Hematopoietic multipotent progenitor cell treated with erythropoietin and hydrocortisone succinate and interleukin-3 and kit ligand, for 15 days (in vitro differentiated cells): ENCODE data around the gene CACNB2.

Experiments used
- DNase-seq: peaks from one replicate; pipeline ENCODE4 v3.0.0-alpha.2; 2015; ENCODE audit warnings: low spot score

Gene CACNB2

GRCh38 chr10:18455086-18455884 lies 315.1 kb downstream of the CACNB2 start:
- no peak for DNase-seq

GRCh38 chr10:18456984-18457383 lies 316.8 kb downstream of the CACNB2 start:
- DNase-seq = no peak

- DNase-seq = no peak
Observed at GRCh38 chr10:18460032-18460431, 319.8 kb downstream of the CACNB2 start.

- no peak for DNase-seq
Observed at GRCh38 chr10:18463673-18464211, 323.5 kb downstream of the CACNB2 start.

DNA sequence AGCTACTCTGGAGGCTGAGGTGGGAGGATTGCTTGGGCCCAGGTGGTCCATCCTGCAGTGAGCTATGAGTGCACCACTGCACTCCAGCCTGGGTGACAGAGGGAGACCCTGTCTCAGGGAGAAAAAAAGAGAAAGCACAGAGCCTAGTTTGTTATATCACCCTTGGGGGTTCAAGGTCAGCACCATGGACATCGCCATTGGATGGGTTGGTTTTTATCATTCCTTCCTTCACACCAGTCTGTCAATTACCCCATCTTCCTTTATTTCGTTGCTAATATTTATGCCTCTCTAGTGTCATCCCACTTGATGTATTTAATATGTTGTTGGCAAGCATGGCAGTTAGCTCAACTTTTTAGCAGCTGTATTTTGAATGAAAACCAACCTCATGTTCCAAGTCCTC lies 328.9 kb downstream of the CACNB2 start:
- DNase-seq = no peak

GRCh38 chr10:18472977-18473376 lies 332.8 kb downstream of the CACNB2 start:
- no peak for DNase-seq

DNA sequence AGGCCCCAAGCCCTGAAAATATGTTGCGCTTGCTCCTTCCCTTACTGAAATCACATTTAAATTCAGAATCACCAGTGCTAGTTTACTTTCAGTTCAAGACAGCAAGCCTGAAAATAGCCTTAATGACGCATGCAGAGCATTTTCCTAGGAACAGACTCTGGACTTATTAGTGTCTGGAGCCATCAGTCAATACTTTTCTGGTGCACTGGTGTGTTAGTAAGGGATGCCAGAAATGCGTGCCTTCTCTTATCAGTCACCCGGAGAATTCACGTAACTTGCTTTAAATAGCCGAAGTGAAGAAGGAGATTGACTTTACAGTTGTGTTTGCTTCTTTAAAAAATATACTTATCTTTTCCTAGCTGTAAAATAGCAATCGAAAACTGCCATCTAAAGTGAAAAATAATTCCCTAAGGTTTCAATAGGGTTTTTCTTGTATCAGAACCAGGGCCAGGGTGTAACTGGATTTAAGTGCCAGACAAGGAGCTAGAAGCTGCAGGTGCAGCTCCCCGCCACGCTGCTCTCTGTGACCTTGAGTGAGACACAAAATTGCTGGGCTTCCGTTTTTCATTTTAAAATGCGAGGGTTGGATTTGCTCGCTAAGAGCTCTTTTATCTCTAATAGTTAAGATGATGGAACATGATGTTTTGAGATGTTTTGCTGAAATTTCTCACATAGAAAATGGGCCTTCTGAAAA lies 333.3 kb downstream of the CACNB2 start:
- DNase-seq = no peak

GRCh38 chr10:18474118-18474455 lies 333.9 kb downstream of the CACNB2 start:
- DNase-seq = no peak

GRCh38 chr10:18476076-18476647 lies 335.9 kb downstream of the CACNB2 start:
- no peak for DNase-seq

GRCh38 chr10:18478354-18478753 lies 338.1 kb downstream of the CACNB2 start:
- no peak for DNase-seq

DNA sequence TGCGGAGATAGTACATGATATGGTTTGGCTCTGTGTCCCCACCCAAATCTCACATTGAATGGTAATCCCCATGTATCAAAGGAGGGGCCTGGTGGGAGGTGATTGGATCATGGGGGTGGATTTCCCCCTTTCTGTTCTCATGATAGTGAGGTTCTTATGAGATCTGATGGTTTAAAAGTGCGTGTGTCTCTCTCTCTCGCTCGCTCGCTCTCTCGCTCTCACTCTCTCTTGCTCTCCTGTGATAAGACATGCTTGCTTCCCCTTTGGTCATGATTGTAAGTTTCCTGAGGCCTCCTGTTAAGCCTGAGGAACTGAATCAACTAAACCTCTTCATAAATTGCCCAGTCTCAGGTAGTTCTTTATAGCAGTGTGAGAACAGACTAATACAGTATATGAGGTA lies 339.3 kb downstream of the CACNB2 start:
- DNase-seq = no peak

DNA sequence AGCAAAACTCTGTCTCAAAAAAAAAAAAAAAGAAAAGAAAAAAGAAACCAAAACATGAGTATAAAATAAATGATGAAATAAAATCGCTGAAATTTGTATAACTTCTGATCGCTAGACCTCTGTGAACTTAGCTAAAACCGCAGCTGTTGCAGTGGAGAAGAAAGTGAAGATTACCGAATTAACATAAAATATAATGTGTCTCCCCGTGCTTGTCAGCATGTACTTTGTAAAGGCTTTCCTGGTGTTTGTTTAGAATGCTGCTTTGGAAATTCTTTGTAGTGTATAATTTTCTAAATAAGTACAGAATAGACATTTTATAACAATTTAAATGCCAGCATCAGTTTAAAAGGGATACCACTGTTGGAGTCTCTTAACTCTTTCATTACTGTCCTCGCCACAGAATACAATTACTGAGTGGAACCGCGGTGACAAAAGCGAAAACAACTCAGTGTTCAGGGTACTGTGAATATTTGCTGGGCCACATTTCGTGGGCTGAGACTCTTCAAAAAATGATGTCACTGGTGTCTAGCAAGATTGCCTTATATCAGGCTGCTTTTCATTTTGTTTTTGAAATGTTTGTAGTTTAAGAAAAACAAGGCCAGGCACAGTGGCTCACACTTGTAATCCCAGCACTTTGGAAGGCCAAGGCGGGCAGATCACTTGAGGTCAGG lies 343.4 kb downstream of the CACNB2 start:
- DNase-seq = no peak

GRCh38 chr10:18486438-18486837 lies 346.2 kb downstream of the CACNB2 start:
- no peak for DNase-seq

- no peak for DNase-seq
Observed at GRCh38 chr10:18490755-18491154, 350.5 kb downstream of the CACNB2 start.

- DNase-seq = no peak
Observed at GRCh38 chr10:18497806-18498369, 357.7 kb downstream of the CACNB2 start.

DNA sequence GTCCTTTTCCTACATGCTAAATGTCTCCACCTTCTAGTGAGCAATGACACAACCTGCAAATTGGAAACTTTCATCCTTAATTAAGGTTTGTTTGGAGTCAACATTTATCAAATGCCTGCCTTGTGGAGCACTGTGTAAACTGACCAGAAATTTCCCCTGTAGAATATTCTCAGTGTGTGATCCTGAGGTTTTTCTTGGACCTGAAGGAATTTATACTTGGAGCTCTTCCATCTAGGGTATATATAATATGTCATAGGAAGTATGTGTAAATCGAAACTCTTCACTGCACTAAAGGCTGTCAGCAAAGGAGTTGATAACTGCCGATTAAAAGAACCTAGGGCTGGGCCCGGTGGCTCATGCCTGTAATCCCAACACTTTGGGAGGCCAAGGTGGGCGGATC lies 358.8 kb downstream of the CACNB2 start:
- DNase-seq = no peak

DNA sequence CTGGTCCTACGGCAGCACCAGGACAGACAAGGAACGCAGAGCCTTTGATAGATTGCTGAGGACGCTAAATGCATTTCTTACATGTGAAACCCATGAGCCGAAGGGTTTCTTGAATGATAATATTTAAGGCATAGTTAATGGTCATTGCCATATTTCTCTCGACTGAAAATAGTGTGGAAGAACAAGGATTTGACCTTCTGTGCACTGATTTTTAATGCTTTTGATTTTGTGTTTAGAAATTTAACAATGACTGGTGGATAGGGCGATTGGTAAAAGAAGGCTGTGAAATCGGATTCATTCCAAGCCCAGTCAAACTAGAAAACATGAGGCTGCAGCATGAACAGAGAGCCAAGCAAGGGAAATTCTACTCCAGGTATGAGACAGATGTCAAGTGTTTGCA lies 360.4 kb downstream of the CACNB2 start:
- DNase-seq = no peak

DNA sequence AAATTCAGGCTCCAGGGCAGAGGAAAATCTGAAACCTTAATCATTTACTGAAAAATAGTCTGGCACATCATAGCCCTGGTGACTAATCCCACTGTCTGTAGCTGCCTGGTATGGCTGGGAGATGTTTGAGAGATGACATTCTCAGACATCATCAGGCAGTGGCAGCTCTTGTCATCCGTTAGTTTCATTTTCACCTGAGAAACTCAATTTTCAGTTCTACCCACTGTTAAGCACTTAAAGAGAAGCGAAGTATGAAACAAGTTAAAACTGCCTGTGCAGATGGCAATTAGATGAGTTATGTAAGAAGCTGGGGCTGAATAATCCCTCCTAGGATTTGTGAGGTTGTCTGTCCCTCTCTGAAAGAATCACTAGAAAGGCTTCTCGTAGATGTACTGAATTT lies 361.0 kb downstream of the CACNB2 start:
- no peak for DNase-seq

- DNase-seq = no peak
Observed at GRCh38 chr10:18501629-18502028, 361.4 kb downstream of the CACNB2 start.

GRCh38 chr10:18504161-18504560 lies 363.9 kb downstream of the CACNB2 start:
- no peak for DNase-seq

DNA sequence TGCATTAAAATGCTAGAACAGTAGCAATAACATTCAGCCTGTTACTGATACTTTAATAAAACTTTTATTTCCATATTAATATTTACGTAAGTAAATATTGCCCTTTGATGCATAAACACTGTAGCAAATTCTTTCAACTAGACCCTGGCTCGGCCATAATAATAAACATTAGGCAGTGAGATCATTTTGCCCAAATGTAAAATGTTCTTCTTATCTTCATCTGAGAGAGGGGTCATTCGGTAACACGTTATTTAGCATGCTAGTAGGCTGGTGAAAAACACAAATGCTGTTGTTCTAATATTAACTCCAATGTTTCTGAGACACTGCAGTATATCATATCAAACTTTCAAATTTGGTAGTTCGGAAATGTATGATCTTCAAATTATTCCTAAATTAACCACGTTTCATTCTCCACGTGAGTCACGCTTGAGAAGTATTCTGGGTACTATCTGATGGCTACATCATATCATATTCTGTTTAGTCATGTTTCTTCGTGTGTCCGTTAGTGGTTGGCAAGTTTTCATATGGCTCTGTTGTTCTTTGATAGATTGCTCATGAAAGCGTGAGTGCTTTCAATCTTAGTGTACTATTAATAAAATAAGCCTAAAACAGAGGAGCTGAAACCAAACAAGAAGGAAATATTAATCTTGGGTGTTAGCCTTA lies 365.4 kb downstream of the CACNB2 start:
- DNase-seq = no peak

GRCh38 chr10:18508587-18508986 lies 368.4 kb downstream of the CACNB2 start:
- no peak for DNase-seq
